Skin epidermis (tissue), 12 donors: ENCODE measurements around the gene TTC28.
"Not testable (repeated sequence)": the region's sequence is repeated elsewhere in the genome, so short reads cannot be mapped to it uniquely, and the experiment has no call there.

Experiments used
- H3K27ac ChIP-seq, 21 experiments: fragments of 200-600 bp; sonication (generic) in 11 of 21; one replicate each; pipeline ENCODE4 v1.5.0; 2020; ENCODE audit warnings: mild to moderate bottlenecking in 3 of 21, inconsistent platforms in 2 of 21, moderate library complexity in 2 of 21
- H3K4me3 ChIP-seq, 7 experiments: fragments of 200-600 bp; sonication (generic) in 2 of 7; one replicate each; pipeline ENCODE4 v1.5.0; 2020; ENCODE audit warnings: inconsistent platforms in 2 of 7, mild to moderate bottlenecking in 2 of 7, moderate library complexity in 1 of 7

TTC28 gene

DNA sequence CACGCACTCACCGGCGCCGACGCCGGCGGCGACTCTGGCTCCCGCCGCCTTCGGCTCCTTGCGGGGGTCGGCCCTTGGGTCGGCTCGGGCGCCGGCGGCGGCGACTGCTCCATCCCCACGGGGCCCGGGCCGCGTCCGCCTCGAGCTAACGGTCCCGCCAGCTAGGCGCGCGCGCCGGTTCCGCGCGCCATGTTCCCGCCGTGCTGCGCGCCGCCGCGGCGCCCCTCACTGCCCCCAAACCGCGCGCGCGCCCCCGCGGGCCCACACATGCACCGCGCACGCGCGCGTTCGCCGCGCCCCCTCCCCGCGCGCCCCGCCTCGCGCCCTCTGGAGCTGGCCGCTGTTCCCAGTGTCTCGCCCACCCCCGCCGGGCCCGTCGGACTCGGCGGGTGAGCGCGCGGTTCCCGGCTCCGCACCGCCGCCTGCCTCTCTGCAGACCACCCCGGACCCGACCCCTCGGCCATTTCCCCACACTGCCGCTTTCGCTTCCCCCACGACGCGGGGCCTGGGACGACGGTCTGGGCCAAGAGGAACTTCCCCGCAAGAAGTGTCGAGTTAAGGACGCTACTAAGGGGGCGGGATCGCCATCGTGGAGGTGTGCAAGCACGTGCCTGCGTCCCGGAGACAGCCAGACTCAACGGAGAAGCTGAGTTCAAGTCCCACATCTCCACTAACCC is at the start of gene TTC28:
TTC28 (minus strand) TSS at position 230 of the 677 bp plus-strand sequence; CDS start at position 113, 117 bp downstream.
- peak within 1 kb of the TSS; percentile 51 to 76 (median 67) for H3K4me3 ChIP-seq
- peak within 1 kb of the TSS in 17 of 21 experiments; percentile 29 to 87 (median 67) for H3K27ac ChIP-seq

DNA sequence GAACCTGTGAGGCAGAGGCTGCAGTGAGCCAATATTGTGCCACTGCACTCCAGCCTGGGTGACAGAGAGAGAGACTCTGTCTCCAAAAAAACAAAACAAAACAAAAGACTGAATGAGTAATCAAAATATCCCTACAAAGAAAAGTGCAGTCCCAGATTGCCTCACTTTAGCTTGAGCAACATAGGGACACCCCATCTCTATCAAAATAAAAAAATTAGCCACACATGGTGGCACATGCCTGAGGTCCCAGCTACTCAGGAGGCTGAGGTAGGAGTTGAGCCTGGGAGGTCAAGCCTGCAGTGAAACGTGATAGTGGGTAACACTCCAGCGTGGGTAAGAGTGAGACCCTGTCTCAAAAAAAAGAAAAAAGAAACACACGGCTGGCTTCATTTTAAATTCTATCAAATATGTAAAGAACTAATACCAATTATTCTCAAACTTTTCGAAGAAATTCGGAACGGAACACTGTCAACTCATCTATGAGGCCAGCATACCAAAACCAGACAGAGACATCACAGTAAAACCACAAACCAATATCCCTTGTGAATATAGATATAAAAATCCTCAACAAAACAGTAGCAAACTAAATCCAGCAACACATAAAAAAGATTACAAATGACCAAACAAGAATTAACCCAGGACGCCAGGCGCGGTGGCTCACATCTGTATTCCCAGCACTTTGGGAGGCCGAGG is 49.1 kb upstream of the TTC28 start:
- H3K27ac ChIP-seq, result no peak overlapping the region
- no peak overlapping the region for H3K4me3 ChIP-seq

DNA sequence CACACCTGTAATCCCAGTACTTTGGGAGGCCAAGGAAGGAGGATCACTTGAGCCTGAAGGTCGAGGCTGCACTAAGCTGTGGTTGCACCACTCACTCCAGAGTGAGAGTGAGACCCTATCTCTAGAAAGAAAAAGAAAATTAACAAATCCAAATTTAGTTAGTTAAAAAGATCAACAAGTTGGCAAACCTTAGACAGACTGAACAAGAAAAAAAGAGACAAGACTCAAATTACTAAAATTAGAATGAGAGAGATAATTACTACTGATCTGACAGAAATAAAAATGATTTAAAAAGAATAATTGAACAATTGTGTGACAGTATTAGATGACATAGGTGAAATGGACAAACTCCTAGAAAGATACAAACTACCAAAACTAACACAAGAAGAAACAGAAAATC is 48.4 kb upstream of the TTC28 start:
- Histone ChIP-seq H3K4me3 (no peak overlapping the region), H3K27ac (no peak overlapping the region)

DNA sequence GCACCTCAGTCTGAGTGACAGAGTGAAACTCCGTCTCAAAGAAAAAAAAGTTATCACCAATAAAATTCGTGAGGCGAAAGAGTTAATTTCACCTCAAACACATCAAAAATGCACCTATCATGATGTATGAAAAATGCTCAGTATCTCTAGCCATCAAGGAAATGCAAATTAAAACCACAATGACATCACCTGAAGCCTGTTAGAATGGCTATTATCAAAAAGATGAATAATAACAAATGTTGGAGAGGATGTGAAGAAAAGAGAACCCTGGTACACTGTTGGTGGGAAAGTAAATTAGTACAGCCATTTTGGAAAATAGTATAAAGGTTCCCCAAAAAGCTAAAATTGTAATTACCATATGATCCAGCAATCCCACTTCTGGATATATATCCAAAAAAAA is 38.4 kb upstream of the TTC28 start:
- Histone ChIP-seq H3K4me3 (no peak overlapping the region), H3K27ac (no peak overlapping the region)

DNA sequence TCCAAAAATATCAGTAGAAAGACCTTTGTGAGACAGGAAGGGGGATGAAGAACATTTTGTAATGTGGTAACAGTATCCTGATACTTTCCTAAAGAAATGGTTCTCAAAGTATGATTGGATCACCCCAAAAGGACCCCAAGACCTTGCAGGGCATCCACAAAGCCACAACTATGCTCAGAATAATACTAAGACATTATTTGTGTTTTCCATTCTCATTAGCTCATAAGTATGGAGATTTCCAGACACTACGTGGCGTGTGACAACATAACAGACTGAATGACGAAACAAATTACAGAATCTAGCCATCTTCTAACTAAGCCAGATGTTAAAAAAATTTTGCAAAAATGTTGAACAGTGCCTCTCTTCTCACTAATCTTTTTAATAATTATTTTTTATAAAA is 37.0 kb upstream of the TTC28 start:
- H3K27ac ChIP-seq, result no peak overlapping the region
- H3K4me3 ChIP-seq, result no peak overlapping the region

DNA sequence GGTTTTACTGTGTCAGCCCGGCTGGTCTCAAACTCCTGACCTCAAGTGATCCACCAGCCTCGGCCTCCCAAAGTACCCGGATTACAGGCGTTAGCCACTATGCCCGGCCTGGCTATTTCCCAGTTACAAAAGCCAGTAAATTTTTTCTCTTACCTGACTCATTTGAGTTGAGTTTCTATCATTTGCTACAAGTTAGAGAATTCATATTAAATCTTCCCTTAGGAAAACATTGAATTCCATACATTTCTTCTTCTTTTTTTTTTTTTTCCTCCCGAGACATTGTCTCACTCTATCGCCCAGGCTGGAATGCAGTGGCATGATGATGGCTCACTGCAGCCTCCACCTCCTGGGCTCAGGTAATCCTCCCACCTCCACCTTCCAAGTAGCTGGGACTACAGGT is 36.0 kb upstream of the TTC28 start:
- Histone ChIP-seq H3K4me3 (no peak overlapping the region), H3K27ac (no peak overlapping the region)

DNA sequence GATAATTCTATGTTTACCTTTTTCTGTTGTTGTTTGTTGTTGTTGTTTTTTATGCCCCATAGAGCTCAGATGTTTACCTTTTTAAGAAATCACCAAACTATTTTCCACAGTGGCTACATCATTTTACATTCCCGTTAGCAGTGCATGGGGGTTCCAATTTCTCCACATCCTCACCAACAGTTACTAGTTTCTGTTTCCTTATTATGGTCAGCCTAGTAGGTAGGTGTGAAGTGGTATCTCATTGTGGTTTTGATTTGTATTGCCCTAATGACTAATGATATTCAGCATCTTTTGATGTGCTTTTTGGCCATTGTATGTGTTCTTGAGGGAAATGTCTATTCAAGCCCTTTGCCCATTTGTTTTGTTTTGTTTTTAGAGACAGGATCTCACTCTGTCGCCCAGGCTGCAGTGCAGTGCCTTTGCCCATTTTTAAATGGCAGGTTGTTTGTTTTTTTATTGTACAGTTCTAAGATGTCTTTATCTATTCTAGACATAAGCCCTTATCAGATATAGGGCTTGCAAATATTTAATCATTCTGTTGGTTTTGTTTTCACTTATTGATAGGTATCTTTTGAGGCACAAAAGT is 34.5 kb upstream of the TTC28 start:
- H3K4me3 ChIP-seq, result no peak overlapping the region
- H3K27ac ChIP-seq, result no peak overlapping the region

DNA sequence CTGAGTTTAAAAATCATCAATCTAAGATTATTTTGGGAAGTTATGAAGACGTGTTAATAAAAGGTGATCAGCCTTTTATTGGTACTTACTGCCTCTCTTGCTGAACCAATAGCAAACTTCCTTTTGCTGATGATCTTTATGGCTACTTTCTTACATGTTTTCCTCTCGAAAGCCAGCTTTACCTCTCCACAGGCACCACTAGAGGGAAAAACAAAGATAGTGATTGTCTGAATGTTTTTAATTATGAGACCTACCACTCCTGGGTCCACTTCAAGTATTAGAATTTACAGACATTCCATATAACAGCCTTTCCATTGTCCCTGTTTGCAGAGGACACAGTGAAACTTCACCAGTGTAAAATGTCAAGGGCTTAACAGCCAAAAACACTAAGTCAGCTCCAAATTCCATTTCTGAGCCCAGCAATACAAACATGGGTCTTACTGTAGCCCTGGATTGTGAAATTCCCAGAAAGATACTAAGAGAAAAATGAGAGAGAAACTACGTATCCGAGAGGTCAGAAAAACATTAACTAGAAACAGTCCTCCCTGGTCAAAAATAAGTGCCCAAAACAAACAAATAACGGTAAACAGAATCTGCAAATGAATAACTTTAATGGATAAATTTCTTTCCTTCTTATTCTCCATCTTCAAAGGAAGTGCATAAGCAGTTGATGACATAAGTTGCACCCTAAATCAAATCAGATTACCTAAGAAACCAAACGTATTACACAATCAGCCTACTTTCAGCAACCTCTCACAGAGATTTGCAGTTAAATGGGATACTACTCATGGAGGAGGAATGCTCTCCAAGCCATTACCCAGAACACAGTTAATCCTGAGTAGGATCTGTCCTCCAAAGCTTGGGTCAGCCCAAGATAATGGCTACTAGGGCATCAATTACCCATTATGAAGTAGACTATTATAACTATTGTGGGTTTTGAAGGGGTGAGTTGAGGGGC is 32.5 kb upstream of the TTC28 start:
- no peak overlapping the region for H3K4me3 ChIP-seq

DNA sequence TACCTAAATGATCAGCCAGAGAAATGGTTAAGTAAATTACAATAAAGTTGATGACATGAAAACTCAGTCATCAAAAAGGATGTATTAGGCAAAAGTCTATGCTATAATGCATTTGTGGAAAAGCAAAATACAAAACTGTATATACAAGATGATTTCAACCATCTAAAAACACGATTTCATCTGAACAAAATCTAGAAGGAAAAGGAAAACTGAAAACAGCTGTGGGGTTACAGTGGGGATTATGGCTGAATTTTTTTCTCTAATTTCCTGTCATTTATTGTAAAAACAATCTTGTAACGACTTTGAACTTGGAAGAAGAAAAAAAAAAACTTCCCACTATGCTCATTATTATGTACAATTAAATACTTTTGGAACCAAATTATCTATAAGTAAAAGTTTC is 31.7 kb upstream of the TTC28 start:
- H3K4me3 ChIP-seq, result no peak overlapping the region
- peak overlapping the region in 16 of 21 experiments; percentile 15 to 76 (median 53) for H3K27ac ChIP-seq

More for the DNA sequence above, 32.5 kb upstream of the TTC28 start:
- peak overlapping the region in 16 of 21 experiments; percentile 11 to 76 (median 46) for H3K27ac ChIP-seq

DNA sequence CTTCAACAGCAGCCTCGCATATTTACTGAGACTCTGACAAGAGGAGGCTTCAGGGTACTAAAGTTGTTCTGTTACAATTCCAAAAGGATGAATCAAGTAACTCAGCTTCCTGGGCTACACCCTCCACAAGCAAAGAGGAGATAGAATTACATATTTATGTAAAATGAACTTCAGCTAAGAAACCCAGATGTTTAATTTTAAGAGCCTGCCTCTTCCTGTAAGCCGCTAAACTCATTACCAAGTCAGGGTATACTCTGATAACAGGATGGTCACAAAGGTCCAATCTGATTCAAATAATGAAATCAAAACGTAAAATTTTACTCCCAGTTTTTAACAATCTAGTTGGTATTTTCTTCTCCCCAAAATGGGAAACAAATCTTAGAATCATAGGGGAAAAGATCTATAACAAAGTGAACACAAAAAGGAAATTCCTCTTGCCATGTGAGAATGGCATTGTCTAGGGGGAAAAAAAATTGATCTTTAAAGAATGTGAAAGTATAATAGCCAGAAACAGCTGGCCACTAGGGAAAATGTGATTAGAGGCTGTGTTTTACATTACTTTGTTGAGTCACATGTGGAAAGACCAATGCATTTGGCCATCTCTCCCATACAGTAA is 31.0 kb upstream of the TTC28 start:
- Histone ChIP-seq H3K4me3 (no peak overlapping the region), H3K27ac (peak overlapping the region in 14 of 21 experiments; percentile 11 to 76 (median 56))

DNA sequence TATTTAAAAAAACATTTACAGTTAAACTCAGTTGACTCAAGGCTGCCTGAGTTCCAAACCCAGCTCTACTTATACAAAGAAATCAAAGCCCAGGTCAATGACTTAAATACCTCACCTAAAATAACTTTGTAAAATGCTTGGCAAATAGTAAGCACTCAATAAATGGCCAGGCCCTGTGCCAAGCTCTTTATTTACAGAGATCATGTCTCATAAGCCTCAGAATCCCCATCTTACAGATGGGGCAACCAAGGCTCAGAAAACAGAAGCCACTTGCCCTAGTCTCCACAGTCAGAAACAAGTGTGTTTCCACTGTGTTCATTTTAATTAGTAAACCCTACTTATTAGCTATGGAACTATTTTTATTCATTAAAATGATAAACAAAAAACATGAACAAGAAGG is 30.5 kb upstream of the TTC28 start:
- Histone ChIP-seq H3K4me3 (no peak overlapping the region), H3K27ac (peak overlapping the region in 10 of 21 experiments; percentile 29 to 76 (median 60))

DNA sequence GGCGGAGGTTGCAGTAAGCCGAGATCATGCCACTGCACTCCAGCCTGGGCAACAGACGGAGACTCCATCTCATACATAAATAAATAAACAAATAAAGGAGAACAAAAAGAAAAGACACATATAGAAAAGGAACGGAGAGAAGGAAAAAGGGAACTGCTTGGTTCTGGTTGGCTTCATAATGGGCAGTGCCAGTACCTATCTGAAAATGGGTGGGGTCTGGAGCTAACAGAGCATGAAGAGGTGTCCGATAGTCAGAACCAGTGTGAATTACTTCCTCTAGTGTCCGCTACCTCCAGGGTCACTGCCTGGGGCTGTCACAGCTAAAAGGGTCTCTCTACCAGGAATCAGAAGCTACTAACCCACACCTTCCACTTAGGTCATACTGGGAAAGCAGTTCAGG is 27.2 kb upstream of the TTC28 start:
- H3K4me3 ChIP-seq, result no peak overlapping the region
- no peak overlapping the region for H3K27ac ChIP-seq

DNA sequence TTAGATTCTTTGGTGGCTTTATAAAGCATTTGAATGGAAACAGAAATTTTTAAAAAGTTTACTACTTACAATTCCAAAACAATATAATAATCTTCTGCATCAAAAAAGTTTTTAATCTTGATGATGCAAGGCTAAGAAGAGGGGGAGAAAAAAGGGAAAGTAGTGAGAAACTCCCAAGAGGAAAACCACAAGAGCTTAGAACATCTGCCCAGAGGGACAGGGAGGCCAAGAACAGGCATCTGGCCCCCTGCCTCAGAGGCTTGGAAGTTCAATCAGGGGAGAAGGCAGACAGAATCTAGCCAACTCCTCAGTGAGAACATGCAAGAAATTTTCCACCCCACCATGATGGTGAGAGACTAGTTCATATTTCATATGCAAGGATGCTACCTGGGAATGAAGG is 23.8 kb upstream of the TTC28 start:
- Histone ChIP-seq H3K27ac (no peak overlapping the region), H3K4me3 (no peak overlapping the region)

DNA sequence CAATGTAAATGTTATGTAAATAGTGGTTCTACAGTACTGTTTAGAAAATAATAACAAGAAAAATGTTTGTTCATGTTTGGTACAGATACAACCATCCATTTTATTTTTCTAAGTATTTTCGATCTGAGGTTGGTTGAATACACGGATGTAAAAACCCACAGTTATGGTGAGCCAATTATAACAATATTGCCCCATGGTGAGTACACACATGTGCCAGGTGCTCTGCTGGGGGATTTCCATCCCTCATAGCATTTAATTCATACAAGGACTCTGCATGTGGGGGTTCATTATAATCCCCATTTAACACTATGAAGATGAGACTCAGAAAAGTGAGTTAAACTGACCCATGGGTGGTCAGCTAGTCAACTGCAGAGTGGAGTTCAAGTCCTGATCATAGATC is 23.3 kb upstream of the TTC28 start:
- Histone ChIP-seq H3K27ac (no peak overlapping the region), H3K4me3 (no peak overlapping the region)

DNA sequence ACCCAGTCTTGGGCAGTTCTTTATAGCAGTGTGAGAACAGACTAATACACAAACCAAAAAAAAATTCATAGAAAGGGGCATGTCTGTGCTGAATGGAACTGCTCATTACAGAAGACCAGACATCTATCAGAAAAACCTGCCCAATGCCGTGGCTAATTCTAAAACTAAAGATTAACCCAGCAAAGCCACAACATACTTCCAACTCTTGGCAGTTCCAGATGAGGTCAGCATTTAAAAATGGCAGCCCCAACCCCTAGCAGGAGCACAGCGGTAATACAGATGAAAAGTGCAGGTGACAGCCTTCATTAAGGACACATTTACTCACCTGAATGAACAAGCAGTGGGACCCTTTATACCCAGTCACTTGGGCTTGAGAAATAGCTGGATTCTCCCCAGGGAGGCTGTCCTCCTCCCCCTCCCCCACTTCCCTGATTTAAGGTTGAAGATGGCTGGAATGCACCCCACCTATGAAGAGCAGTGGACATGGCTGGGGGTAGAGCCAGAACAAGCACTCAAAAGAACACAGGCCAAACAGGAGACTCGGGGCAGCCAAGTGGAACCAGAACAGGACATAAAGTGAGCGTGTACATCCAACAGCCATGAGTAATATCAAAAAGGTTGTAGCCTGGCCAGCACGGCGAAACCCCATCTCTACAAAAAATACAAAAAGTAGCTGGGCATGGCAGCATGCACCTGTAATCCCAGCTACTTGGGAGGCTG is 13.6 kb upstream of the TTC28 start:
- not testable (repeated sequence) for H3K4me3 ChIP-seq, H3K27ac ChIP-seq

DNA sequence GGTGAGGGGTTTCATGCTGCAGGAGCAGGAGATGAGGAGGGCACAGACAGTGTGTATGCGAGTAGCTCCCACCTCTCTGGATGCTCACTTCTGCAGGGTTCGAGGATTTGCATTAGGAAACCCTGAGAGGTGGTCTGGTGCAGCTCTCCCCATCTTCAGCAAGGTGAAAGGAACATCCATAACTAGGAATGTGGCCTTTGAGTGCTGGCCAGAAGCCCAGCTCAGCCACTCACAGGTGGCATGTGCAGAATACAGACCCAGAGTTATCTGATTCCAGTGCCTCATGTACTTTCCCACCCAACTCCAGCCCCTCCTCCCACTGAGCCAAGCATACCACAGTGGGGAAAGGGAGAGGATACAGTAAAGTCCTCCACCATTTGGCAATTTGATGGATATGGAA is 10.2 kb upstream of the TTC28 start:
- H3K4me3 ChIP-seq, H3K27ac ChIP-seq: not testable (repeated sequence)

DNA sequence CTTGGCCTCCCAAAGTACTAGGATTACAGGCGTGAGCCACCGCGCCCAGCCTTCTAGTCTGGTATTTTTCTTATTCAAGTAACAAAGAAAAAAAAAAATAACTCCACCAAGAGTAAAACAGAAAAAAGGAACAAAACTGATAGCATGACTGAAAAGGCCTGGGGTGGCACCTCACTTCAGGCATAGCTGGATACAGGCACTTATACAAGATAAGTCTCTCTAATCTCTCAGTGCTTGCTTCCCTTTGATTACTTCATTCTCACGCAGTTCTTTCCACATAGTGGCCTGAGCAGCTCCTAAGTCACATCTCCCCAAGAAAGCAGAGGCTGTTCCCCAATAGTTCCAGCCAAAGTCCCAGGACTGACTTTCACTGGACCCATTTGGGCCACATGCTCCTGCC is 3.3 kb upstream of the TTC28 start:
- not testable (repeated sequence) for H3K27ac ChIP-seq, H3K4me3 ChIP-seq

DNA sequence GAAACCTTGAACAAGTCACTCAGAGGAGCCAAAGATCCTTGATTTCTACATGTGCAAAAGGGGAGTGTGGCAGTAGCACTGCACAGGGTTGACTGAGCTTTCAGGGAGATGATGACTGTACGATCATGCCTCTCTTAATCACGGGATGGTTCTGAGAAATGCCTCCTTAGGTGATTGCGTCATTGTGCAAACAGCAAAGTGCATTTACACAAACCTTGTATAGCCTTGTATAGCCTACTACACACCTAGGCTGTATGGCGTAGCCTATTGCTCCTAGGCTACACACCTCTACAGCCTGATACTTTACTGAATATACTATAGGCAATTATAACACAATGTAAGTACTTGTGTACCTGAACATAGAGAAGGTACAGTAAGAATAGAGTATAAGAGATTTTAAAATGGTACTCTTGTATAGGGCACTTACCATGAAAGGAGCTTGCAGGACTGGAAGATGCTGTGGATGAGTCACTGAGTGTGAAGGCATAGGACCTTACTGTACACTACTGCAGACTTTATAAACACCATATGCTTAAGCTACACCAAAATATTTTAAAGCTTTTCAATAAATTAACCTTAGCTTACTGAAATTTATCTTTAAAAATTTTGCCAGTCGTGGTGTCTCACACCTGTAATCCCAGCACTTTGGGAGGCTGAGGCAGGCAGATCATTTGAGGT is 1.3 kb upstream of the TTC28 start:
- not testable (repeated sequence) for H3K4me3 ChIP-seq, H3K27ac ChIP-seq
